GM10266 (cell line): ENCODE measurements around the gene ADAMTS16.

Experiments
- DNase-seq: peaks from one replicate; pipeline ENCODE4 v3.0.0; 2012; ENCODE audit errors: extremely low spot score
- TF ChIP-seq, protein P1 (sequence below): IDR thresholded peaks from 2 replicates; pipeline ENCODE4 v1.5.1; 2012; ENCODE audit warnings: mild to moderate bottlenecking, low read depth; ENCODE audit not compliant: control insufficient read depth, insufficient read depth; ENCODE audit errors: missing control alignments

The ADAMTS16 gene

GRCh38 chr5:5183189-5183699, 43.1 kb downstream of the ADAMTS16 start:
- TF ChIP-seq, protein P1, sequence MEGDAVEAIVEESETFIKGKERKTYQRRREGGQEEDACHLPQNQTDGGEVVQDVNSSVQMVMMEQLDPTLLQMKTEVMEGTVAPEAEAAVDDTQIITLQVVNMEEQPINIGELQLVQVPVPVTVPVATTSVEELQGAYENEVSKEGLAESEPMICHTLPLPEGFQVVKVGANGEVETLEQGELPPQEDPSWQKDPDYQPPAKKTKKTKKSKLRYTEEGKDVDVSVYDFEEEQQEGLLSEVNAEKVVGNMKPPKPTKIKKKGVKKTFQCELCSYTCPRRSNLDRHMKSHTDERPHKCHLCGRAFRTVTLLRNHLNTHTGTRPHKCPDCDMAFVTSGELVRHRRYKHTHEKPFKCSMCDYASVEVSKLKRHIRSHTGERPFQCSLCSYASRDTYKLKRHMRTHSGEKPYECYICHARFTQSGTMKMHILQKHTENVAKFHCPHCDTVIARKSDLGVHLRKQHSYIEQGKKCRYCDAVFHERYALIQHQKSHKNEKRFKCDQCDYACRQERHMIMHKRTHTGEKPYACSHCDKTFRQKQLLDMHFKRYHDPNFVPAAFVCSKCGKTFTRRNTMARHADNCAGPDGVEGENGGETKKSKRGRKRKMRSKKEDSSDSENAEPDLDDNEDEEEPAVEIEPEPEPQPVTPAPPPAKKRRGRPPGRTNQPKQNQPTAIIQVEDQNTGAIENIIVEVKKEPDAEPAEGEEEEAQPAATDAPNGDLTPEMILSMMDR, result no peak
- no peak for DNase-seq

DNA sequence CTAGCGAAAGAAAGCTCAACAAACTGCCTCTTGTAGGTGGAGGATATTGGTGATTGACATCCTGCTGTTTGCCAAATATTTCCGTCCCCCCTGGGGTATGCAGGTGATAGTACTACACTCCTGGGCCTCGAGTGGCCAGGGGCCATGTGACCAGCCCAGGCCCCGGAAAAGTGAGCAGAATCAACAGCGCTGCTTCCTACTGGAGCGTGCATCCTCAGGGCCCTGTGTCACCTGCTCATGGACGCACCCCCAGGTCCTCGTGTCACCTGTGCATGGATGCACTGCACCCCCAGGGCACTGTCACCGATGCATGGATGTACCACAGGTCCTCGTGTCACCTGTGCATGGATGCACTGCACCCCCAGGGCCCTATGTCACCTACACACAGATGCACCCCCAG, 43.8 kb downstream of the ADAMTS16 start:
- no peak for DNase-seq
- TF ChIP-seq, protein P1, result no peak

DNA sequence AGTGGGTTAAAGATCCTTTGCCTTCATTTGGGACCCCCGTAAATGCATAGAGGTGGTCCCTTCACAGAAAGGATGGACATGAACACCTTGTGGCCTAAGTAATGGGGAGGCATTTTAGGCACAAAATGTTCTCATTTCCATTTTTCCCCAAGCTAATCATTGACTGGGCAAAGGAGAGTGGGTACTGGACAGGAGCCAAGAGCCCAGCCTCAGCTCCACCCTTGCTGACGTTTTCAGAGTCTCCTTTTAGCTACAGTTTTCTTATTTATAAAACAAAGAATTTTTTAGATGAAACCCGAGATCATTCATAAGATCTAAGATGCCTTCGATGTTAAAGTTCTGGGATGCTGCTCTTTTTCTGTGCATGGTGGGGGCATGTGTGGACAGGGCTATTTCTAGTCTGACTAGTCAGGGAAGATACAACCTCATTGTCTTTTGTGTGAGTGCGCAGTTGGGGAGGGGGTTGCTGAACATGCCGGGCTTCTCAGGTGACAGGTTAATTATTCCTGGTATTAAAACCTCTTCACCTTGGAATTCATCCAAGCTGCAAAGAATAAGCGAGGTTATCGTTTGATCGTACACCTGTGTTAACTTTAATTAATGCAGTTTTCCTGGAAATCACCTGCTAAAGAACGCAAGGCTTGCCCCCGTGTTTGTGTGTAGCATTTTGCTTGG, 48.4 kb downstream of the ADAMTS16 start:
- DNase-seq, result no peak
- TF ChIP-seq, protein P1, result no peak

- TF ChIP-seq, protein P1, result no peak
Measured at GRCh38 chr5:5189051-5189430, 48.9 kb downstream of the ADAMTS16 start.

DNA sequence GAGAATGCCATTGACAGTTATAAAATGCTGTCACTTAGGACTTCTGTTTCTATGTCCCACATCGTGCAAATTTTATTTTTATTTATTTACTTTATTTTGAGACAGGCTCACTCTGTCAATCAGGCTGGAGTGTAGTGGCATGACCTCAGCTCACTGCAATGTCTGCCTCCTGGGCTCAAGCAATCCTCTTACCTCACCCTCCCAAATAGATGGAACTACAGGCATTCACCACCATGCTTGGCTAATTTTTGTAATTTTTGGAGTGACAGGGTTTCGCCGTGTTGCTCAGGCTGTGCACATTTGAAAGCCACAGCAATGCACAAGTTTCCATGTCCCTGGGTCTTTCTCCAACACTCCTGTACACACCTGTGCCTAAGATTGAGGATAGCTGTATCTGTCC, 51.8 kb downstream of the ADAMTS16 start:
- TF ChIP-seq, protein P1, result no peak
- no peak for DNase-seq

More at GRCh38 chr5:5189051-5189430, 48.9 kb downstream of the ADAMTS16 start:
- DNase-seq, result no peak

DNA sequence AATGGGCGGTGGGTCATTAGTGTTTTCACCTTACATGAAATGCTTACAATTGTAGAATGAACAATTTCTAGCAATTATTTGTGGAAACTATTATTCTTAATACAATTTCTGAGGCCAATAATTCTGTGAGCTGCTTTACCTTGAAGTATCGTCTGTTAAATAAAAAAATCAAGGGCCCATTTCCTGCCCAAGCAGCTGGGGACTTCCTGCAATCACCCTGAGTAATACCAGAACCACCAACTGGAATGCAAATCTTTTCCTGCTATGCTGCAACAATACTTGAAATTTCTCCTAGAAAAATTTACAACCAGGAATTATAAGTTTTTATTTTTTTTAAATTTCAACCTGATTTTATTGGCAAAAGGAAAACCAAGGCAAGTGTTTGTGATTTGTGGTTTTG, 52.6 kb downstream of the ADAMTS16 start:
- TF ChIP-seq, protein P1, result no peak
- no peak for DNase-seq

GRCh38 chr5:5195128-5195918, 55.2 kb downstream of the ADAMTS16 start:
- DNase-seq, result no peak
- TF ChIP-seq, protein P1, result no peak
